Measurements from ENCODE around the gene AIFM3.

Gene AIFM3

GRCh38 chr22:20959578-20960461 lies 7.2 kb upstream of the AIFM3 start:
- DNase-seq (ENCODE audit: low spot score), result no peak

DNA sequence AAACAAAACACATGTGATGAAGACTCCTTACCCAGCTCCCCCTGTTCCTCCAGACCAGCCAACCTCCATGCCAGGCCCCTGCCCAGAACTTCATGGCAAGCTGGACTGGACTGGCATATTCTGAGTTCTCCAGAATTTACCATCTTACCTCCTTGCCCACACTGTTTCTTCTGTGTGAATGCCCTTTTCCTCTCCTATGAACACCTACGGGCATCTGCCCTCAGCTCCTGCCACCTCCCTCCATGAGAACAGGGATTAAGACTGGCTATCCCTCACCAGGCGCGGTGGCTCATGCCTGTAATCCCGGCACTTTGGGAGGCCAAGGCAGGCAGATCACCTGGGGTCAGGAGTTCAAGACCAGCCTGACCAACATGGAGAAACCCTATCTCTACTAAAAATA lies 6.4 kb upstream of the AIFM3 start:
- DNase-seq (ENCODE audit: low spot score), result no peak

DNA sequence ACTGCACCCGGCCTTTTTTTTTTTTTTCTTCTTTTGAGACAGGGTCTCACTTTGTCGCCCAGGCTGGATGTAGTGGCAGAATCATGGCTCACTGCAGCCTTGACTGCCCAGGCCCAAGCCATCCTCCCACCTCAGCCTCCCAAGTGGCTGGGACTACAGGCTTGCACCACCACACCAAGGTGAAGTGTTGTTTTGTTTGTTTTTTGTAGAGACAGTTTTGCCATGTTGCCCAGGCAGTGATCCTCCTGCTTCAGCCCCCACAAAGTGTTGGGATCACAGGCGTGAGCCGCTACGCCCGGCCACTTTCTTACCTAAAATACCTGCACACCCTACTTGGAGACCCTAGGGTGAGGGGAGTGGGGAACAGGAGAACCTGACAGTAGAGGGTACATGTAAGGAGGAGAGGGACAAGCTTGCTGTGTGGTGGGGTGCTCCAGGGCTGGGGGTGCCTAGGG lies 4.5 kb upstream of the AIFM3 start:
- DNase-seq (ENCODE audit: low spot score), result no peak

- DNase-seq (ENCODE audit: low spot score), result no peak
These were observed 3.6 kb upstream of the AIFM3 start for GRCh38 chr22:20963201-20964052.

DNA sequence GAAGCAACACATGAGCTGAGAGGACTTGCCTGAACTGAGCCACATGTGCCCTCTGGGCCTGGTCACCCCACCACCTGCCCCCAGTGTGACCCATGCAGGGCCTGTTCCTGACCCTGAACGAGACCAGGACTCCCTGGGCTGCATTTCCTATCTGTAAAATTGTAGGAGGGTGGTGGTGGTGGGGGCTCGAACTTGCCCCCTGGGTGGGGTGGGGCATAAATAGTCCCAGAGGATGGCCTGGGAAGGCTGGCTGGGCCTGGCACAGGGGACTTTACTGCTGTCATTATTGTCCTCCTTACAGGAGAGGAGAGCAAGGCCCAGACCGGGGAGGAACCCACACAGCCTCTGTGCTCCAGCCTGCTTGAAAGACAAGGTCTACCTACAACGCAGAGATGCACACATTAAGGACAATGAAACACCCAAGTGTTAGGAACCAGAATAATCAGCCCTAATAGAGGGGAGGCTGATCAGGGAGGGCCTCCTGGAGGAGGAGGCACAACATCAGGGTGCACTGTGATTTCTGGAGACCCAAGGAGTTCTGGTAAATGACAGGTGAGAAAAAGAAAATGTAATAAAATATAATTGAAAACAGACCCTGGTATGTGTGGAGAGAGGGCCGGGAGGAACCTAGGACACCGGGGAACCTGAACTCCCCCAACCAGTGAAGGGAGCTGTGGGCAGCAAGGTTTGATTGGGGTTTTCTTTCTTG lies 2.8 kb upstream of the AIFM3 start:
- no peak for DNase-seq (ENCODE audit: low spot score)

DNA sequence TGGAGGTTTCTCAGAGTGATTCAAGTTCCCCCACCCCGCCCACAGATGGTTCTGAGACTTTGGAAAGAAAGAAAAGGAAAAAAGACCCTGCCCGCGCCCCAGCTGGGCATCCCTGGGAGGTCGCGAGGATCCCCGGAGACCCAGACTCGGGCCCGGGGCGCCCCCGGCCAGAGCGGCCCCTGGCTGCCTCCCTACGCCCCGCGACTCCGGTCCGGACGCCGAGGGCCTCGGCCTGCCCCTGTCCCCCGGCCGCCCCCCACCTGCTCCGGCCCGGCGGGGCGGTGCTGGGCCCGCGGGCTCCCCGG lies 2.3 kb upstream of the AIFM3 start:
- no peak for DNase-seq (ENCODE audit: low spot score)

DNA sequence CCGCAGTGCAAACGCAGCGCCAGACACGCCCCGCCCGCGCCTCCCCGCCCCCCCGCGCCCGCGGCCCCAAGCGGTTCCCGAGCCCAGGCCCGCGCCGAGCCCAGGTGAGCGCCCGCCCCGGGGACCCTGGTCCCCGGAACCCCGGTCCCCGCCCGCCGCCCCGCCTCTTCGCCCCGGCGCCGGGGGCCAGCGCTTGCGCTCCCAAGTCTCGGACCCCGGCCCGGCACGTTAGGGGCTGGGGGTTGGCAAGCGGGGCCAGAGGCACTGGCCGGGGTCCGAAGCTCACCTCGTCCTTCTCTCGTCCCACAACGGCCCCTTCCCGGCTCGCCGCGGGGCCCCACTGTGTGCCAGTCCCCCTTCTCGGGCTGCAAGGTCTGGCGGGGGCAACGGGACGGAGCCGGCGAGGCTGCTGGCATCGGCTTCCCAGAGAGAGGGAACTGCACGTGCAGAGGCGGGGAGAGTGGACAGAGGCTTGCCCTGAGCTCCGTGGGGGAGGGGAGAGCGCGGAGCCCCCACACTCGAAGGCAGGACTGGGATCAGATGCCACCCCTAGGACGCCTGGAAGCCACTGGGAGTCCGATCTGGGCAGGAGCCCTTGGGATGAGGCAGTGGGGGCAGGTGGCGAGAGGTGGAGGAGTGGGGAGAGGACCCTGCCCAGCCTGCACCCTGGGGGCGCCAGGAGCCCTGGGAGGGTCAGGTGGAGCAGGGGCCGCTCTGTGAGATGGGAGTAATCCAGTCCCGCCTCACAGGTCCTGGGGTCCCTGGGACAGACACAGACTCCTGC lies 1.8 kb upstream of the AIFM3 start:
- no peak for DNase-seq (ENCODE audit: low spot score)

GRCh38 chr22:20965888-20966855 lies 883 bp upstream of the AIFM3 start:
- no peak for DNase-seq (ENCODE audit: low spot score)

DNA sequence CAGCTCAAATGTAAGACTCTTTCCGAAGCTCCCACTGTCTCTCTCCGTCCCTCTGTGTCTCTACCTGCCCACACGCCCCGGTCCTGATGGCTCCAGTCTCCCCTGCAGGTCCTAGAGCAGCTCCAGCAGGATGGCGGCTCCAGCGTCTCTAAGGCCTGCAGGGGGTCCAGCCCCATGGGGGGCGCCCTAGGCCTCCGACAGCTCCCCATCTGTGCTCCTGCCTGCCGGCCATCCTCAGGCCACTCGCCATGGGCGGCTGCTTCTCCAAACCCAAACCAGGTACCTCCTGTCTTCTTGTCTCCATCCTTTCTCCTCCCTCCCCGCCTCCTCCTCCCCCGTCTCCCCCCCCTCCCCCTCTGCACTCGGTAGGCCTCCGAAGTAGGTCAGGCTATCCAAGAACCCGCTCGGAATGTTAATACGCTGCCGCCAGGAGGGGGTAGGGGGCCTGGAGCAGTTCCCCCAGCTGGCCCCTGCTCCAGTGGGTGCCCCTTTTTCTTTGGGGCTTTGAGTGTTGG lies 699 bp downstream of the AIFM3 start:
- DNase-seq (ENCODE audit: low spot score), result no peak

DNA sequence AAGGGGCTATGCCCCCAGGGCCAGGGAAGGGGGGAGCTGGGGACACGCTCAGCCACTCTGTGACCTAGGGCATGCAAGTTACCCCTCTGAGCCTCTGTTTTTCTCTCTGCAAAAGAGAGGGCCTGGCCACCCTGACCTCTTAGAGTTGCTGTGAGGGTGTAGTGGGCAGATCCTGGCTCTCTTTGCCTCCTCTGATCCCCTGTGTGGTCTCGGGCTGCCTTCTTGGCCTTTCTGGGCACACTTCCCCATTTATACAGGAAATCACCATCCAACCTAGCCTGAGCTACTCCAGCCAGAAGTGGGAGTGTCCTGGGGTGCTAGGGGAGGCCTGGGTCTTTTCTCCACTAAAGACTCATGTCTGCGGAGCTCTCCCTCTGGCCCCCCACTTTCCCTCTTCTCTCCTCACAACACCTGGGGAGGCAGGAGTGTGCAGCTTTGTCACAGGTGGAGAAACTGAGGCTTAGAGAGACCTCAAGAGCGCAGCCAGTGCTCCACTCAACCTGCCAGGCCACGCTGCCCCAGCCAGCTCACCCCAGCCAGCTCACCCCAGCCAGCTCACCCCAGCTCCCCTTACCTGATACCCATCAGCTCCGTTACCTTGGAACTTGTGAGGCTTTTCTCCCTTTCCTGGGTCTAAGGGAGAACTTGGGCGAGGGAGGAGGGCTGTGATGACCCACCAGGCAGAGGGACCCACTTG lies 1.4 kb downstream of the AIFM3 start:
- DNase-seq (ENCODE audit: low spot score), result no peak

GRCh38 chr22:20970939-20971657 lies 4.0 kb downstream of the AIFM3 start:
- DNase-seq (ENCODE audit: low spot score), result no peak

DNA sequence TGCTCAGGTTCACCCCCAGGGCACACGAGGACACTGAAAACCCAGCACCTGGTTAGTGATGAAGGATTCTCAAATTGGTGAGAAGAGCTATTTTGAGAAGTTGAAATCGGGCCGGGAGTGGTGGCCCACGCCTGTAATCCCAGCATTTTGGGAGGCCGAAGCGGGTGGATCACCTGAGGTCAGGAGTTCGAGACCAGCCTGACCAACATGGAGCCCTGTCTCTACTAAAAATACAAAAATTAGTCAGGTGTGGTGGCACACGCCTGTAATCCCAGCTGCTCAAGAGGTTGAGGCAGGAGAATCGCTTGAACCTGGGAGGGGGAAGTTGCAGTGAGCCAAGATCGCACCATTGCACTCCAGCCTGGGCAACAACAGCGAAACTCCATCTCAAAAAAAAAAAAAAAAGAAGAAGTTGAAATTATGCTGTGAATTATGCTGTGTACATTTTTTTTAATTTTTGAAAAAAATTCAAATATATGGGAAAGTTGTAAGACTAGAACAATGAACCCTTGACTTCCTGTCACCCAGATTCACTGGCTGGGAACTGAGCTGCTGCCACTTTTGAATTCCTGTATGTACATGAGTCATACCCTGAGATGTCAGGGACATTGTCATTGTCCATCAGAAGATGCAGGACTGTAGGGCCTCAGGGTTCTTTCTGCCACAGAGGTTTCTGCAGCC lies 5.1 kb downstream of the AIFM3 start:
- DNase-seq (ENCODE audit: low spot score), result peak; percentile 76

DNA sequence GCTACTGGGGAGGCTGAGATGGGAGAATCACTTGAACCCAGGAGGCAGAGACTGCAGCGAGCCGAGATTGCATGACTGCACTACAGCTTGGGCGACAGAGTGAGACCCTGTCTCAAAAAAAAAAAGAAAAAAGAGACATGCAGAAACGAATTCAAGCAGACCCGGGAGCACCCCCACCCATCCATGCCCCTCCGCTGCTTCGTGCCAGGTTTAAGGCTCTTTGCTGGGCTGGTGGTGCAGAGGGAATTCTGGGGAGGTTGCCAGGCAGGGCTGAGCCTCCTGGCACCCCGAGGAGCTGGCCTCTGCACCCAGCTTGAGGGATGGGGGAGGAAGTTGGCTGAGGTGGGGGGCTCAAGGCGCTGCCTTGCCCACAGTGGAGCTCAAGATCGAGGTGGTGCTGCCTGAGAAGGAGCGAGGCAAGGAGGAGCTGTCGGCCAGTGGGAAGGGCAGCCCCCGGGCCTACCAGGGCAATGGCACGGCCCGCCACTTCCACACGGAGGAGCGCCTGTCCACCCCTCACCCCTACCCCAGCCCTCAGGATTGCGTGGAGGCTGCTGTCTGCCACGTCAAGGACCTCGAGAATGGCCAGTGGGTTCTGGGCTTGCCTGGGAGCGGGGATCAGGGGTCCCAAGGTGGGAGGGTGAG lies 6.0 kb downstream of the AIFM3 start:
- no peak for DNase-seq (ENCODE audit: low spot score)

GRCh38 chr22:20973634-20974286 lies 6.7 kb downstream of the AIFM3 start:
- DNase-seq (ENCODE audit: low spot score), result no peak

- DNase-seq (ENCODE audit: low spot score), result no peak
These were observed 7.4 kb downstream of the AIFM3 start for GRCh38 chr22:20974336-20974955.

GRCh38 chr22:20975541-20976290 lies 8.7 kb downstream of the AIFM3 start:
- no peak for DNase-seq (ENCODE audit: low spot score)
